Measurements from ENCODE around the gene PJA1.
A peak's percentile ranks its signal among the peaks of the same experiment; 100 is the strongest.

The PJA1 gene

DNA sequence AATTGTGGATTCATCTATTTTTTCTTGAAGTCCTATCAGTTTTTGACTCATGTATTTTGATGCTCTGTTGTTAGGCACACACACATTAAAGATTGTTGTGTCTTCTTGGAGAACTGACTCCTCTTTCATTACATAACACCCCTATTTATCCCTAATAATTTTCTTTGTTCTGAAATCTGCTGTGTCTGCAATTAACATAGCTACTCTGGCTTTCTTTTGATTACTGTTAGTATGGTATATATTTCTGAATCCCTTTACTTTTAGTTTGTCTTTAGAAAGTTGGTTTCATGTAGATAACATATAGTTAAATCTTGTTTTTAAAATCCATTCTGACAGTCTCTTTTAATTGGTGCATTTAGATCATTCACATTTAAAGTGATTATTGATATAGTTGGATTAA is 5.1 kb upstream of the PJA1 start:
- DNase-seq (ENCODE audit: low read depth in 2 of 2): no peak

DNA sequence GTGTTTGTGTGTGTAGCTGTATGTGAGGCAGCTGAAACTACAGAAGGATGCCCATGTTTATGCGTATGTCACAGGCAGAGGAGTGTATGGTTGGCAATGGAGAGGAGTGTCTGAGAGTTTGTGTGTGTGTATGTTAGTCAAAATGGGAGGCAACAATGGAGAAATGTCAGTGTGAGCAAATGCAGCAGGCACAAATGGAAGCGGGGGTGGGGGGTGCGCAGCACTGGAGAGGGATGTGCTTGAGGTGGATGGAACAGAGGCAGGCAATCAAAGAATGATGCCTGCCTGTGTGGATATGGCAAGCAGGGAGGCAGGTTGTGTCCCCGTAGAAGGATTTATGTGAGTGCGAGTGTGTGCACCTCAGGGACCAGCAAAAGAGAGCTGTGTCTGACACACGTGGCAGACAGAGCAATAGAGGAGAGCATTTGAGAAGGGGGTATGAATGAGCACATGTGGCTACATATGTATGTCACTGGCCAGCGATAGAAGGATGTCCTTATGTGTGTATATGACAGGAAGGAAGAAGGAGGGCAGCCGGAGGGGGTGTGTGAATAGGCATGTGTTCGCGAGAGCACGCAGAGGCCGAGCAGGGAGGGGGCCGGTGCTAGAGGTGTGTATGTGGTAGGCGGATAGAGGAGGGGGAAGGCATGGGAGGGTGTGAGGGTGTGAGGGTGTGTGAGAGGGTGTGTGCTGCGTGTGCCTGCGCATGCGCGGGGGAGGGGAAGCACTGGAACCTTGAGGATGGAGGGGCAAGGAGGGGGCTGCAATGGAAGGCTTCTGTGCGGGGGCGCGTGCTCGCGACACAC is 1.1 kb downstream of the PJA1 start:
- DNase-seq (ENCODE audit: low read depth in 2 of 2): peak in 1 of 2 donors; percentile 5

DNA sequence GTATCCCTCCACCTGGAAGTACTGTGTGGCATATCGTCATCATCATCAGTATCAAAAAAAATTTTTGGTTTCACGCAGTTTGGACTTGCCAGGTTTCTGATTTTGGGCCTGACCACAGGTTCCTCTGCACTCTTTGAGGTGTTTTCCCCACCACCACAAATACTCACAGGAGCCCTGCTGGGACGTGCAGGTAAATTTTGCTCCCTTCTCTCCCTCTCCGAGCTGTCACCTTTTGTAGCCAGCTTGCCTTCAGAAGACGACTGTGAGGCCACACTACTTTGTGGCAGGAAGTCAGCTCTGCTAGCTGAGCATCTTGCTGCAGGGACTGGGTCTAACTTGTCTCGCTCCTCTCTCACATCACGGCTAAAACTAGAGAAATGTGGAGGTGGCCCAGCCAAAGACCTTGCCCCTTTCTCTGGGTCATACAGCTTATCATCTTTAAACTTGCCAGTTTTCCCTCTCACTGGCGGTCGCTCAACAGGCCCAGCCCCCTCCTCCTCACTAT is 2.8 kb downstream of the PJA1 start:
- DNase-seq (ENCODE audit: low read depth in 2 of 2): no peak

DNA sequence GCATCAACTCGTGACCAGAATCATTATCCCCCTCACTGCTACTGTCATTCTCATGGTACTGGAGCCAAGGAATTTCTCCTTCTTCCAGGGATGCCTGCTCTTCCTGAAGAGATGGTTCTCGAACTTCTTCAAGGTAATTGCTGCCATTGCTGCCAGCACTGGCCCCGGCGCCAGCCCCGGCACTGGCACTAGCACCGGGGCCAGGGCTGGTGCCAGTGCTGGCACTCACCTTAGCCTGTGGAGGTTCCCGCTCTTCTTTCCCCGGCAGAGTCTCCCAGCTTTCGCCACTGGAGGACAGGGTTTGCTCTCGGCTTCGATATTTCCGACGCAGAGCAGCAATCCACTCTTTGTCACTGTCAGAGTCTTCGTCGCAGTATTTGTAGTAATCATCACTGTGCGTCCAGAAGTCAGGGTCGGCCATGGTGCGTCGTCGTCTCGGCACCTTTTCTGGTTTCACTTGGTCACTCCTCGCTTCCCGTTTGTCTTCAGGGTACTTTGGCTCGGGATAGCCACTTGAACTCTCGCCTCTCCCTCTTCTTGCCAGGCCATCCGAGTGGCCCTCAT is 3.4 kb downstream of the PJA1 start:
- DNase-seq (ENCODE audit: low read depth in 2 of 2): no peak

DNA sequence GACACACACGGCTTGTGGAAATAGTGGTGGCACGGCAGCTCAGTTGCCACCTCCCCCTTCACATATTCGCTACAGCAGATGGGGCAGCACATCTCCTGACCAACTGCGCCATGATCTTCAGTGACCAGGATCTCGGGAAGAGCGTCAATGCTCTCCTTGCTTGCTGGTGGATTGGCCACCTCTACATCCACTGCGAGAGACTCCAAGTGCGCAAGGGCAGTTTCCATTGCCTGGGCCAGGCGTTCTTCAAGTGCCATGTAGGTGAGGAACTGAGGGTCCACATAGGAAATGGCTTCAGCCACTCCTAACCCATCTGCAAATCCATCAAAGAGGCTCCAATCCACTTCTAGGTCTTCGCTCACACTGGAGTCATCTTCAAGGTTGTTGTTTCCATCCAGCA is 3.9 kb downstream of the PJA1 start:
- no peak for DNase-seq (ENCODE audit: low read depth in 2 of 2)

DNA sequence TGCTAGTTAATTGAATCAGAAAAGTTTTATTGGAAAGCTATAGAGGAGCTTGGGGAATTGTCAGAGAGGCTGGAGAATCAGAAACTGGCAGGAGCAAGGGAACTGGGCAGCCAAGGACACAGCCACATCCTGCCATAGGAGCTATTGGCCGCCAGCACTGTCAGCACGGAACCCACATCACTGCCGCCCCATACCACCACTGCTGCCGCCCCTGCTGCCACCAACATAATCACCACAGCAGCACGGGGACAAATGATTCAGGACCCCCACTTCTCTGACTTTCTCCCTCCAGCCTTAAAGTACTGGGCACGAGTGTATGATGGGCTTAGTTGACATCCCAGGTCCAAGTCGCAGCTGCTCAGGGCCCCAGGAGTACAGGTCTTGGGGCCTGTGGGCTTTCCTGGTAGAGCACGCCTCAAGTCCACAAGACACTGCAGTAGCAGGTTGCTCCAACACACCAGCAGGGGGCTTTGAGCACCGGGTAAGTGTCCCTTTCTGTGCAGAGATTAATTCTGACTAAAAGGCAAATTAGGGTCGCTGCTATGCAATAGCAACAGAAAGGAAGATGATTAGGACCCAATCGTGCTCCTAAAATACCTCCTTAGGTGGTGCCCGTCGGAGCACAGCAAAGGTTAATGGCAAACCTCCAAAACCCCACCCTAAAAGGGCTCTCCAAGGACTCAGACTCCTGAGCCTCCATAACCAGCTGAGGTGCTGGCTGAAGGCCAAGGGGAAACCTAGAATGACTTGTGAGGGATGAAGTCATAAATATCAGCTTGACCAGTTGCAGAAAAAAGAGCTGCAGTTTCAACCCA is 6.9 kb downstream of the PJA1 start:
- DNase-seq (ENCODE audit: low read depth in 2 of 2): no peak

DNA sequence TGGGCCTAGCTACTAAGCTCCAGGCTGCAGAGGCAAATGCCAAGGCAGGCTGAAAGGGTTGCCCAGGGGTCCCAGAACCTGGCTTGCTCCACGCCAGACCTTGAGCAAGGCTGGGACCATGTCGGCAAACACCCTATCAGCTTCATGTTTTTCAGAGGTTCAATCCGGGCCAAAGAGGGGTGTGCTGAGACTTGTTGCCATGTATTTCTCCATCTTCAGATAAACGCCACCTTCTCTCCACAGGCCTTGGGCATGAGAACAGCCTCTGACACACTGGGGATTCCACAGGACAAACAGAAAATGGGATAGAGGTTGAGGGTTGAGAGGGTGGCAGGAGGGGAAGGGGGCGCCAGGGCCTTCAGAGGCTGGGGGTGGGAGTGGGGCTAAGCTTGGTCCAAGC is 8.6 kb downstream of the PJA1 start:
- DNase-seq (ENCODE audit: low read depth in 2 of 2): no peak

DNA sequence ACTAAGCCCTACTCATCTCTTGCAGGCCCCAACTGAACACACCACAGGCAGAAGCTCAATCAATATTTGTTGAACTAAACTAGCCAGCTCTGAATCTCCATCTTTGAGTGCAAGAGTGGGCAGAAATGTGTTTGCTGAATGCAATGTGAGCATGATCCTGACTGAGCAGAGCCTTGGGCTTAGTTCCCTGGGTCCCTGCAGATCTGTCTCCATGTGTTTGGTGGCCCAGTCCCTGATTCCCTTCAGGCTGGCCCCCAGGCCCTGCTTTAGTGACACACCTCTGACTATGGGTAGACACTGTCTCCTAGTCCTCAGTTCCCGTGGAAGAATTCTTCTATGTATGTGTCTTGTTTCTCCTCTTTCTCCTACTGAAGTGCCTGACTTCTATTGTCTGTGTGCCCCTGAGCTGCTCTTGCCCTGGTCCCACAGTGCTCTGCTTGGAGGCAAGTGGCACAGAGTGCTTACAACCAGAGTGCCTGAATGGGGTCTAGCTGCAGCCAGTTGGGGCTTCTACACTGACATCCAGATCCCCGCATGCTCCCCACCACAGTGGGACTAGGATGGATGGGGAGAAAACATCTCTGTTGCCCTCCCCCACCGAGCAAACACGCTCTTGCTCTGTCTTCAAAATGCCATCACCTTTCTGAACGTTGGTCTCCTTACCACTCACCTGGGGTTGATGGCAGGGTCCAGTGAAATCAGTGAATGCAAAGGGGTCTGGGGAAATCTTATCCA is 9.3 kb downstream of the PJA1 start:
- no peak for DNase-seq (ENCODE audit: low read depth in 2 of 2)

DNA sequence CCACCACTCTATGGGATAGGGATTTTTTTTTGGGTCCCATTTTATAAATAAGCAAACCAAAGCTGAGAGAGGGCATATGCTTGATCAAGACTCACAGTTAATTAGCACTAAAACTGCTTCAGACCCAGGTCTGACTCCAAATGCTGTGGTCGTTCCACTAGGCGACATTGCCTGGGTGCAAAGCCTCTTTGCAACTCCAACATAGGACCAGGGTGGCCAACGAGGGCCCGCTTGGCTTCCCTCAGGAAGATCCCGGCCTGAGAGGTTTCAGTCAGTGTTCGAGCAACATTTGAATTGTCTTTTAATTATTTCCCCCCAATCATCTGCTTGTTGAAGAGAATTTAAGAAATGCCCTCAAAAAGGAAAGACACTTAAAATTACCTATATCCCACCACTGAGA is 11.2 kb downstream of the PJA1 start:
- no peak for DNase-seq (ENCODE audit: low read depth in 2 of 2)

DNA sequence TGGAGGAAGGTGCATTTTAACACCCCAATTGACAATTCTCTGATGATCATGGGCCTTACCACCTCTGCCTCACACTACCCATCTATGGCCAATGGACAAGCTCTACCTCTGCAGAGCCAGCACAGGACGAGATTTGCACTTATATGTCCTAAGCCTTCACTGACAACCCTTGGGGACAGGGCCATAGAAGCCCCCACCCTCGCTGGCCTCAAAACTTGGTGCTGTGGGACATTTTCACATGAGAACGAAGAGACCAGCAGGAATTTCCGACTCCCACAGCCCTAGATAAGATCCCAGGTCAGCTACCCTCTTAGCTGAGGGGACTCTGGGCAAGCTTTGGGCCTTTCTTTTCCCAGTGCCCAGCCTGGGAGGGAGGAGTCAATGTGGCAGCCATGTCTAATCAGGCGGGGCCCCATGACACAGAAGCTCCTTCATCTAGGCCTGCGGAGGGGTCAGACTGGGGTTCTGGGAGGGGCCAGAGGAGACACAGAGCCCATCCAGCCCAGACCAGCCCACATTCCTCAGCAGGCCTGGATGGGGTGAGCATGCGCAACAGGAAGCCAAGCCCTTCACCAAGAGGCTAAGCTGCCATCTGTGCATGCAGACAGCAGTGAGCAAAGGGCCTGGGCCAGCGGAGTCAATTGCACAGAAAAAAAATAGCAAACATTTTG is 12.1 kb downstream of the PJA1 start:
- DNase-seq (ENCODE audit: low read depth in 2 of 2): no peak

DNA sequence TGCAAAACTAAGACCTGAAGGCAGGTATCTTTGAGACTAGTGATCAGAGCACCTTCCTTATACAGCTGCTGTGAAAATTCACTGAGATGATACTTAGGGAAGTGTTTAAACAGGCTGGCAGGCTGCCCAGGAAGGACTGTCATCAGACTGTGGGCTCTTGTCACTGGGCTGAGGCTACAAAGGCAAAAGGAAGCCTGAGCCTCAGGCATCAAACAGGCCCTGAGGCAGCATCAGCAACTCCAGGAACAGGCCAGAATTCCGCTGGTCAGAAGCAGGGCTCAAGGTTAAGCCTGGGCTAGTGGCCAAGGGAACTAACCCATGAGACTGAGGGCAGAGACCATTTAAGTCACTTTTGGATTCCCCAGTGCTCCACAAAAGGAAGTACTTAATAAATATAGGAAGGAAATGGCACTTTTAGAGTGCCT is 12.8 kb downstream of the PJA1 start:
- DNase-seq (ENCODE audit: low read depth in 2 of 2): no peak

DNA sequence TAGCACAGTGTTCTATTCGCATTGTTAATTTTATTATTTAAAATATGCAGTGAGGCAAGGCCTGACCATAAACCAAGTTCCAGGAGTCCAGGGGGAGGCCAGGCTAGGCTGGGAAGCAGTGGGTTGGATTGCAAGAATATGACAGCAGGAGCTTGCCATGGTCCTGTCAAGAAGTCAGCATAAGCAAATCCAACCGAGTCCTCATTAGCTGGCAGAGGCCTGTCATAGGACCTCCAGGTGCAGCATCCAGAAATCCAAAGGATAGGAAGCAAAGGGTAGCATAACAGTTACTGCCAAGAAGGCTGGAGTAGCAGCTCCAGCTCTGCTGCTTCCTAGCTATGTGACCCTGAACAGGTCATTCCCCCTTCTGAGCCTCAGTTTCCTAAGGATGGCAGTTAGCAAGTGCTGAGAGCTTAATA is 13.4 kb downstream of the PJA1 start:
- DNase-seq (ENCODE audit: low read depth in 2 of 2): no peak

DNA sequence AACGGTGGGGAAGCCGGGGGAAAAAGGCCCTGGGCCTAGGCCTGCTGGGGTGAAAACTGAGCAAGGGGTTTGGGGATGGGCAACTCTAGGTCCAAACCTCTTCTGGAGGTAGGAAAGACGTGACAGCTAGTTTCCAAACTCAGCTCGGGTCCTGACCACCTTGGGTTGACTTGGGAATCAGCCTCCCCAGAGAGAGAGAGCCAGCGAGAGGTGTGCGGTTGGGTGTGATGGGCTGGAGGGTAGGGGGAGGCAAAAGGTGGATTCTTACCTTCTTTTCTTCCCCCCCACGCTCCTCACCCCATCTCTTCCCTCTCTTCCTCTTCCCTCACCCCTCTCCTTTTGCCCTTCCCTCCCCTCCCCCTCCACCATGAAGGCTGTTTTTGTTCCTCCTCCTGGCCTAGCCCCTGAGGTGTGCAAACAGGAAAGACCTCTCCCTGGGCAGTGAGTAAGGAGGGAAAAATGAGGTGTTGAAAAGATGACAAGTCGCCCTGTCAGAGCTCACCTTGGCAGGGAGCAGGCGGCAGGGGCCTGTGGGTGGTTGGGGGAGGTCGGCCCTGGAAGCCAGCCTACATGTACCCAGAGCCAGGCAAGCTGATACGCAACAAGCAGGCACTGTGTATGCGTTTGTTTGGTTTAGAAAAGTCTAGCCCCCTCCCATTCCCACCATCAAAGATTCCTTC is 14.8 kb downstream of the PJA1 start:
- DNase-seq (ENCODE audit: low read depth in 2 of 2): no peak

DNA sequence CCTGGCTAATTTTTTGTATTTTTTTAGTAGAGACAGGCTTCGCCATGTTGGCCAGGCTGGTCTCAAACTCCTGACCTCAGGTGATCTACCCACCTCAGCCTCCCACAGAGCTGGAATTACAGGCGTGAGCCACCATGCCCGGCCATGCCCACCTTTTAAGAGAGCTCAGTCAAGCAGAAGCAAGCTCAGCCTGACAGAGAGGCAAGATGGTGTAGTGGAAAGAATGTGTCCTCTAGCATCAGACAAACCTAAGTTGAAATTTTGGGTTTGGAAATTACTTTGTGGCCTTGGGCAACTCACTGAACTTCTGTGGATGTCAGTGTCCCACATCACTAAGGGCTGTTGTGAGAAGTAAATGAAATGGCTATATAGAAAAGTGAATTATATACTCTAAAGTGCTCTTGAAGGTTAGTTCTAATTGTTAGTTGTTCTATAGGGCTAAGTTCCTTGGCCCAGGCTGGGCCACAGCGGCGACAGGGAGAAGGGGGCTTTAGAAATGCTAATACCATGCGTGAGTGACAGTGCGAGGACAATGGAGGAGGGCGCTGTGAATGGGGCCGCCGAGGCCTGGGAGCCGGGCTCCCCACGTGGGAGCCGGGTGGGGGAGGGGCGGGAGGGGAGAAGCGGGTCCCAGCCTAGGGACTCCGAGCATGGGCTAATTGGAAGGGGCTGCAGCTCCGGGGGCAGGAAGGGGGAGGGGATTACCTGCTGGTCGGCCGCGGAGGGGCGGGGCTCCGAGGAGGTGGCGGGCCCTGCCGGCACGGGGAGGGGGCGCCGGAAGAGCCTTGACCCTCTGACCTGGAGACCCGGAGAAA is 15.6 kb downstream of the PJA1 start:
- DNase-seq (ENCODE audit: low read depth in 2 of 2): no peak

DNA sequence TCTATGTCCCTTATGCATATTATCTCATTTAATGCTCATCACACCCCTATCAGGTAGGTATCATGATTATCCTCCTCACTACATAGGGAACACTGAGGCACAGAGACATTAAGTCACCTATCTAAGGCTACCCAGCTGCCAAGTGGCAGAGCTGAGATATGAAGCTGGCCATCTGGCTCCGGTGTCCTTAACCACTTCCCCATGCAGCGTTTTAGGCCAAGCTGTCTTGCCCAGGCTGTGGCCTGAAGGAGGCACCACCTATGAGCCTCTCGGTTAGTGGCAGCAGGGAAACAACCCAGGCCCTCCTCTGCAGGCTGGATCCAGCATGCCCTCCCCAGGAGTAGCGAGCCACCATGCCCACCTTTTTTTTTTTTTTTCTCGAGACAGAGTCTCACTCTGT is 16.3 kb downstream of the PJA1 start:
- DNase-seq (ENCODE audit: low read depth in 2 of 2): no peak

DNA sequence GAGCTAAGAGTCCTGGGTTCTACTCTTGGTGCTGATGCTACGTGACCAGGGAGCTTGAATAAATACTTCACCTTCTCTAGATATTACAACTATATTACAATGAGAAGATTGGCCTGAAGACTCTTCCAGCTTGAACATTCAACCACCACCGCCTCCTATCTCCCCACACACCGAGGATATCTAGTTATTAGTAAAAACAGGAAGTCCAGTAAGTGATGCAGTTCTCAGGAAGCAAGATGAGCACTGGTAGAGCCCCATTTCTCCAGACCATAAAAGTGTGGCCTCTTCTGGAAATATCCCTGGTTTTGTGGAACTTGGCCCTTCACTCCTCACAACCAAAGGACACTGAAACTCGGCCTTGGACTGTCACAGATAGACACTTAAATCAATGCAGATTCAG is 18.5 kb downstream of the PJA1 start:
- no peak for DNase-seq (ENCODE audit: low read depth in 2 of 2)

DNA sequence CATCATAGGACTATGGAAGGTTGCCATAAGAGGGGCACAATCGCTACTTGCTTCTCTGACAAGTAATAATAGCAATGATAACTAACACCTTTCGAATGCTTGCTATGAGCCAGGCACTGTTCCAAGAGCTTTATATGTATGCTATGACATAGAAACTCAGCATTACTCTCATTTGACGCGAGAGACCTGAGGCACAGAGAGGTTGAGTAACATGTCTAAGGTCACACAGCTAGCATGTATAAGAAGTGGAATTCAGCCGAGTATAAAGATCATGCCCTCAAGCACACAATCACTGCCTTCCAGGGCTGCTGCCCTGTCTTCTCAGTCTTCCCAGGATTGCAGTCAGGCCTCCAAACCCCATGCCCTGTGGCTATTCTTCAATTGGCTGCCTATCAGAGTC is 19.5 kb downstream of the PJA1 start:
- no peak for DNase-seq (ENCODE audit: low read depth in 2 of 2)

DNA sequence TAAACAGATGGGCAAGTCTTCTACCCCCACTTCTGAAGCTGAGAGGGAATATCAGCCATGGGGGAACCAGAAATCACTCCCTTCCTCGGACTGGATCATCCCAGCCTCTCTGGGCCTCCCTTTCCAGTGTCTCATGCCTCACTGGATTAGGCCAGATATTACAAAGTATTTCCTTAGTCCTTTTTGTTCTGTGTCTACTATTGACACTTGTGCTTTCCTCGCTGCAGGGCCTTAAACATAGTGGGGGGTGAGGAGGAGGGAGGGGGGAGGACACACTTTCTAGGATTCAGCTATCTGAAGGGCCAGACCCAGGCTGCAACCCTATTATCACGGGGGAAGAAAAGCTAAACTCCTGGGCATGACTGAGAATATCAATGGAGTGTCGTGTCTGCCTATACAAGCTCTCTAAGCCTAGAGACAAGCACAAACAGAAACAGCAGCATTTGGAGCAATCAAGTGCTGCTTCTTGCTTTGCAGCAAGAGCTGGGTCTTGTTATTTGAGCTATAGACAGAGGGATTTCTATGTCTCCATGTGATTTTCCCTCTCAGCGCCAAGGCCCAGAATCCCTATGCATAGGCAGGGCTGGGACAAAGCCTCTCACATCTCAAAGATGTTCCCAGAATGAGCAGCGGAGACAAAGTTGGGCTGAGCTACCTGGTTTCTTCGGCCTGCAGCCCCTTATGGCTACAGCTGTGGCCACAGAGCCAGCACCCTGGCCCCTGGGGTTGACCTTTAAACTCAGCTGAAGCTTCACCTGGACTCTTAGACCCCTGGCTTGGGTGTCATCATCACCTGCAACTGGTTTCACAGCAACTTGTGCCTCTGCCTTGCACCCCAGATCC is 20.2 kb downstream of the PJA1 start:
- no peak for DNase-seq (ENCODE audit: low read depth in 2 of 2)

DNA sequence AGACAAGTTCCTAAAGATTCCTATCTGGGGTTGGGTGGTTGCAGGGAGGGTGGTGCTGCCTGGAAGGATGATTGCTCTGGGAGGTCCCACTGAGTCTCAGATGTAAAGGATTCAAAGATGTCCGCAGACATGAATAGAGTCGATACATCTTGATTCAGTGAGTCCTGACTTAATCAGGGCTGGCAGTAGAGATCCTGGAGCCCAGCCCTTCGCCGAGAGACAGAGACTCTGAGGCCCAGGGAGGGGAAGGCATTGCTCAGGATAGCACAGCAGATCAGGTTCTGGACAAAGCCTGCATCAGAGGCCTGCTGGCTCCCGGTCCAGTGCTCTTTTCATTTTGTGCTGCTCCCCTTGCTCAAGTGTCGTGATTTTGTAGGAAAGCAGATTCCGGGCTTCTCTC is 21.7 kb downstream of the PJA1 start:
- no peak for DNase-seq (ENCODE audit: low read depth in 2 of 2)

Data from stimulated activated CD4-positive, alpha-beta T cell treated with anti-CD3 and anti-CD28 coated beads, Interleukin-4, amount 100 ng/mL, for 48 hours (primary cell).